Spleen (tissue), 7 donors: Measurements from ENCODE around the gene CNTN5.

Experiments used
- POLR2A ChIP-seq, 3 donors: fragments of 450-650 bp; IDR thresholded peaks; one replicate each; pipeline ENCODE4 v1.5.1; 2017; ENCODE audit warnings: antibody characterized with exemption in 3 of 3, mild to moderate bottlenecking in 1 of 3
- POLR2AphosphoS5 ChIP-seq, 3 donors: sonication (generic); formaldehyde crosslinking; IDR thresholded peaks; one replicate each; pipeline ENCODE4 v1.5.1; 2017; ENCODE audit warnings: antibody characterized with exemption in 3 of 3
- TF ChIP-seq, protein P1 (sequence below), 11 experiments: fragments of 200-600 bp in 7 of 11; fragments of 450-650 bp in 4 of 11; sonication (generic) in 4 of 11; IDR thresholded peaks in 8 of 11; conservative IDR thresholded peaks in 3 of 11; 1 replicate in 7 of 11; 2 replicates in 4 of 11; pipeline versions ENCODE4 v1.4.0 to v1.8.0; 2016 to 2021; ENCODE audit warnings: antibody characterized with exemption in 11 of 11, inconsistent platforms in 4 of 11, mild to moderate bottlenecking in 1 of 11
- donor health status: DM: no; HTN: no; CAD: no; lungs with moderate emphysema.
- donor health status: DM: no; HTN: no; CAD: no.
- donor health status: DM: no; HTN: no; CAD: no.

DNA sequence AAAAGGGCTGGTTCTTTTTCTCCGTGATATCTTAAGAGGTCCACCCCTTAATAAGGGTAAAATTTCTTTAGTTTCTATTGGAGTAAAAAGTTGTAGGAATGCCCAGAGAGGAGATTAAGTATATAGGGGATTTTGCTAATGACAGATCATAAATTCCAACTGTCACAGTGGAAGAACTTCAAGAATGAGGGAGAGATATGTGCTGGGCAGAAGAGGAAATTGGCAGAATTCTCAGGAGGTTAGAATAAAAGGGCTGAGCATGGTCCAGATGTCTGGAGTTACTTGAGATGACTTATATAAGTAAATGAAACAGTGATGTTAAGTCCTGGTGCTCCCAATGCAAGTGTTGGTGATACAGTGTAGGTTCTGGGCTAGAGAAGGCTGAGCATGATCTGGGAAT, 1248.8 kb downstream of the CNTN5 start:
- TF ChIP-seq, protein P1, sequence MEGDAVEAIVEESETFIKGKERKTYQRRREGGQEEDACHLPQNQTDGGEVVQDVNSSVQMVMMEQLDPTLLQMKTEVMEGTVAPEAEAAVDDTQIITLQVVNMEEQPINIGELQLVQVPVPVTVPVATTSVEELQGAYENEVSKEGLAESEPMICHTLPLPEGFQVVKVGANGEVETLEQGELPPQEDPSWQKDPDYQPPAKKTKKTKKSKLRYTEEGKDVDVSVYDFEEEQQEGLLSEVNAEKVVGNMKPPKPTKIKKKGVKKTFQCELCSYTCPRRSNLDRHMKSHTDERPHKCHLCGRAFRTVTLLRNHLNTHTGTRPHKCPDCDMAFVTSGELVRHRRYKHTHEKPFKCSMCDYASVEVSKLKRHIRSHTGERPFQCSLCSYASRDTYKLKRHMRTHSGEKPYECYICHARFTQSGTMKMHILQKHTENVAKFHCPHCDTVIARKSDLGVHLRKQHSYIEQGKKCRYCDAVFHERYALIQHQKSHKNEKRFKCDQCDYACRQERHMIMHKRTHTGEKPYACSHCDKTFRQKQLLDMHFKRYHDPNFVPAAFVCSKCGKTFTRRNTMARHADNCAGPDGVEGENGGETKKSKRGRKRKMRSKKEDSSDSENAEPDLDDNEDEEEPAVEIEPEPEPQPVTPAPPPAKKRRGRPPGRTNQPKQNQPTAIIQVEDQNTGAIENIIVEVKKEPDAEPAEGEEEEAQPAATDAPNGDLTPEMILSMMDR (IDR thresholded peaks at IDR 0.05 in 8 of 11, conservative IDR thresholded peaks at IDR 0.05 in 3 of 11): no peak
- no peak for TF ChIP-seq POLR2AphosphoS5 (IDR thresholded peaks at IDR 0.05)
- no peak for TF ChIP-seq POLR2A (IDR thresholded peaks at IDR 0.05)
